Endothelial cell of hepatic sinusoid (primary cell): ENCODE data around the gene ALDH4A1.

Source experiments
- in situ Hi-C: cut with HindIII; loops from 2 replicates; pipeline ENCODE4 v1.10.0; 2017; ENCODE audit warnings: low sequenced_read_pairs

The ALDH4A1 gene, protein sequence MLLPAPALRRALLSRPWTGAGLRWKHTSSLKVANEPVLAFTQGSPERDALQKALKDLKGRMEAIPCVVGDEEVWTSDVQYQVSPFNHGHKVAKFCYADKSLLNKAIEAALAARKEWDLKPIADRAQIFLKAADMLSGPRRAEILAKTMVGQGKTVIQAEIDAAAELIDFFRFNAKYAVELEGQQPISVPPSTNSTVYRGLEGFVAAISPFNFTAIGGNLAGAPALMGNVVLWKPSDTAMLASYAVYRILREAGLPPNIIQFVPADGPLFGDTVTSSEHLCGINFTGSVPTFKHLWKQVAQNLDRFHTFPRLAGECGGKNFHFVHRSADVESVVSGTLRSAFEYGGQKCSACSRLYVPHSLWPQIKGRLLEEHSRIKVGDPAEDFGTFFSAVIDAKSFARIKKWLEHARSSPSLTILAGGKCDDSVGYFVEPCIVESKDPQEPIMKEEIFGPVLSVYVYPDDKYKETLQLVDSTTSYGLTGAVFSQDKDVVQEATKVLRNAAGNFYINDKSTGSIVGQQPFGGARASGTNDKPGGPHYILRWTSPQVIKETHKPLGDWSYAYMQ

DNA sequence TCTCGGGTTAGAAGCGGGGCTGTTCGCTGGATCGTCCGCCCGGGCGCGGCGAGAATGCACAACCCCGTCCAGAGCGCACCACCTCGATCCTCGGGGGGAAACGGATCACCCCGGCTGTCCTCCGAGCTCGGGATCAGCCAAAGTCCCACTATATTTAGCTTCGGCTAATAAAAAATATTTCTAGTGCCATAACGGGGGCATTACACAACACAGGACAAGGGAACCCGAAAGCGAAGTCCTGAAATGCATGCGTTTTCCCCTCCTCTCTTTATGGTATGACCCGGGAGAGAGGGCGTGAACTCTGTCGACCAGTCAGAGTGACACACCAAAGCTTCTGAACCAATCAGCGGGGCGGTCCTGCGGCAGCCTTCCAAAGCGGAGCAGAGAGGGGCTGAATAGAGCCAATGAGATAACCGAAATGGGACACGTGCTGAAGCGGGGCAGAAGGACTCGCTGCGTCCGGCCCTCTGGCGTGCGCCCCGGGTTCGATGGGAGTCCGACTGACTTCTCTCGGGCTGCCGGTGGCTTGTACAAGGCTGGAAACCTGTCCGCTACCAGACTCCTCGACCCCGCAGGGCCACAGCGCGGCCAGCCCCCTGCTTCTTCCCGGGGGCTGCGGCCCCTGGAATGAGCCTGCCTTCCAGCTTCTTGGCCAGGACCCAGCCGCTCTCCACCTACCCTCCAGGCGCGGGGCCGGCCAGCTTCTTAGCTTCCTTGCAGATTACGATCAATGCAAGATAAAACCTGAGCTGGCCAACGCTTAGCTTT lies at the start of gene ALDH4A1:
Gene ALDH4A1, minus strand, starts transcription at position 33 of the 768 bp plus-strand sequence. Its CDS starts 32 bp downstream, at position 1.
- in situ Hi-C loops, result loop anchor here (5.0 kb wide), 2 partner anchors 110 to 180 kb away; no protein-coding TSS in a partner anchor

DNA sequence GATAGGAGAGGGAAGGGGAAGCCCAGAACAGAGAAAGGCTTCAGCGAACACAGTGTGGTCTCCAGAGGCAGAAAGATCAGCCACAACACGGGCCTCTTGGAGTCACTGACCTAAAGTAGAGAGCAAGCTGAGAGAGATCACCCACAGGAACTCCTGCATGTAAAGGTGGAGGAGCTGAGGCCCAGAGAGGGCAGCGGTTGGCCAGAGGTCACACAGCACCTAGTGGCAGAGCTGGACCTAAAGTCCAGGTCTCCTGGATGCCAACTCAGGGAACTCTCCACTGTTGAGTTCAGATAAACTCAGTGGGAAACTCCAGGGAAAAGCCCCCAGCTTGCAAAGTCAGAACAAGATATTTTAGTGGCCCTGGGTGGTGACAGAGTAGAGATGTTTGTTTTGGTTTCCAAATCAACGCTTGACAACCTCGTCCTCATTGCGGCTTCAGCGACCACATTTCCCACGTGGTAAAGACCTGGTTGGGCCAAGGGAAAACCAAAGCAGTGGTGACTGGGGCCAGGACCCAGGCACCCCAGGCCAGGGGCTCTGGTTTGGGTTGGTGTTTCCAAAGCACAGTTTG lies 49.5 kb upstream of the ALDH4A1 start:
- in situ Hi-C loops, result no loop called here

DNA sequence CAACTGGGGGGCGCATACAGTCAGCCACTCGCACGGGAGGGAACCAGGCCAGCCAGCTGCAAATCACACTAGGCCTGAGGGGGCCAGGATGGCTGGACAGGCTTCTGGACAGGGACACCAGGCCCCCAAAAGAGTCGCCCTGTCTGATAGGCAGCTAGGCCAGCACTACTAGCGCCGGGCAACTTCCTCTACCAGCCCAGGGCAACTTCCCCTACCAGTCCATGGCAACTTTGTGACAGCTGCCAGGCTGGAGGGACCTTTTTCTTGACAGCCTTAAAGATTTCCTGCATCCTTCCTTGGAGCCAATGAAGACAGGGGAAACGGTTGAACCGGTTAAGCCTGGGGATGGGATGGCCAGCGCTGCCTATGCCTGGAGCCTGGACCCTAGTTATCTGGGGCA lies 49.1 kb upstream of the ALDH4A1 start:
- in situ Hi-C loops, result no loop called here

DNA sequence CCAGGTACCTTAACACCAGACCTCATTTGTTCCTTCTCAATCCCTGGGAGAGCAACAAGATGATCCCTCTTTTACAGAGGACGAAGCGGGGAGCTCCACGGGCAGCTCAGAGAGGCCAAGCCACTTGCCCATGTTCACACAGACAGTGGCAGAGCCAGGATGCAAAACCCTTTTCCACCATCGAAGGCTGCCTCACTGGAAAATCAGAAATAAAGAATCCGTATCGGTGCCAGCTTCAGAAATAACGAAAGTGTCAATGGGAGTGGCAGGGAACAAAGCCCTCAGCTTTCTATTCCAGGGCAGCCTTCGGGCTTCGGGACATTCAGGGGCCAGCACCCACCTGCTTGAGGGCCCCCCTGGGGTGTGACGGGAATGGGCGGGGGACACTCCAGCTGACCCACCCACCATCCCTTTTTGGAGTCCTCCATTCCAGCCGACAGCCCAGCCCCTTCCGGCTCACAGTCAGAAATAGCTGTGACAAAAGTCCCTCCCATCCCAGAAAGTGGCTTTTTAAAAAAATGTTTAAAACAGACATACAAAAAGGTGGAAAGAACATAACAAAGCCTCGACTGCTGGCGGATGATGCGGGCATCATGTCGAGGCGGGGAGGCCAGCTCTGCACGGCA lies 48.2 kb upstream of the ALDH4A1 start:
- in situ Hi-C loops, result no loop called here

DNA sequence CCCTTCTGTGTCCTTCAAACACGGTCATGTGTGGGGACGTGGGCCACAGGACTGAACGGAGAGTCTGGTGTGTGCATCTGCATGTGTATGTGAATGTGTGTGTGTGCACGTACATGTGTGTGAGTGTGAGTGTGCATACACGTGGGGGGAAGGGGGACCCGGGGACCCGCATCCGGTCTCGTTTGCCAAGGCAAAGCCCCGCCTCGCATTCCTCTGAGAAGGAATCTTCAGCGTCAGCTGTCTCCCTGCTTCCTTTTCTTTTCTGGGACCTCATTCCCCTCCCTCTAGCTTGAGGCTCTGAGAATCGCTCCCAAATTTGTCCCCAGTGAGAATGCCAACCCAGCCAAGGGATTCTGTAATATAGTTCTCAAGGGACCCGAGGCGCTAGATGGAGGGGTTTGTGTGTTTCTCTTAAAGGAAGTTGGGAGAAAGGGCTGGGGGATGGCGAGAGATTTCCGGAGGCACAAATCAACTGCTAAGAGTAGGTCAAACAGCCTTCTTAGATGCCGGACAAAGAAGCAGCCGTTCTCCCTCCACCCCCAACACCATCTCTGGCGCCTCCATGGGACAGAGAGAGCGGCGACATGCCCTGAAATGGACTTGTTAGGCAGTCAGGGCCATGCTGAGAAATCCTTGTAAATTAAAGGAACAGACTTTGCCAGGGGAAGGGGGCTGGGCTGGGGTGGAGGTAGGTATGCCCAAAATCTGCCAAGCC lies 47.5 kb upstream of the ALDH4A1 start:
- in situ Hi-C loops, result no loop called here

DNA sequence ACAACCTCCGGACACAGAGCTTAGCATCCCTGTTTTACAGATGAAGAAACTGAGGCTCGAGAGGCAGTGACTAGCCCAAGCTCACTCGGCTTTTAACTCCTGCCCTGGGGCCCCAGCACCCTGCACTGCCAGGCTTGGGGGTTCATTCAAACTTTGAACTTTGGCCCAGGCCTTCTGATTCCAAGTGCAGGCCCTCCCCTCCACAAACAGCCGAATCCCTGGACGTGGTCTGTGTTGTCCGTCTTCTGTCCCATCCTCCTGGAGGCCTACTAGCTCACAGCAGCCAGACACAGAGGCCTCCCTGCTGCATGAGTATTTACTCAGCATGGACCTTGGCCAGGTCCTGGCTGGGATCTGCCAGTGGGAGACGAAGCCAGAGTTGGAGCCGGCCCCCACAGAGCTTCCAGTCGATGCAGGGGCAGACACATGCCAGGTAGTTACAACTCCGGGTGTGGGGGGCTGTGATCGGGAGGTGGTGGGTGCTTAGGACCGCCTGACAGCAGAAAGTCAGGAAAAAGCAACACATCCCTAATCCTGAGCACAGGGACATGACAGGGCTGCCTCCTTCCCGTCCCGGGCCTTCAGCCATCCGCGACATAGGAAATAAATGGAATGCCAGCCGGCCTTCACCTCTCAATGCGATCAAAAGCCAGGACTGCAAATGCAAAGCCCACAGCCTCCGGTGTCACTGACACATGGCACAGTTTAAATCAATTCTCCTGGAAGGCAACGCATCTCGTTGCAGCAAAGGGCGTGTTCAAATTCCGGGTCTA lies 46.7 kb upstream of the ALDH4A1 start:
- in situ Hi-C loops, result no loop called here

DNA sequence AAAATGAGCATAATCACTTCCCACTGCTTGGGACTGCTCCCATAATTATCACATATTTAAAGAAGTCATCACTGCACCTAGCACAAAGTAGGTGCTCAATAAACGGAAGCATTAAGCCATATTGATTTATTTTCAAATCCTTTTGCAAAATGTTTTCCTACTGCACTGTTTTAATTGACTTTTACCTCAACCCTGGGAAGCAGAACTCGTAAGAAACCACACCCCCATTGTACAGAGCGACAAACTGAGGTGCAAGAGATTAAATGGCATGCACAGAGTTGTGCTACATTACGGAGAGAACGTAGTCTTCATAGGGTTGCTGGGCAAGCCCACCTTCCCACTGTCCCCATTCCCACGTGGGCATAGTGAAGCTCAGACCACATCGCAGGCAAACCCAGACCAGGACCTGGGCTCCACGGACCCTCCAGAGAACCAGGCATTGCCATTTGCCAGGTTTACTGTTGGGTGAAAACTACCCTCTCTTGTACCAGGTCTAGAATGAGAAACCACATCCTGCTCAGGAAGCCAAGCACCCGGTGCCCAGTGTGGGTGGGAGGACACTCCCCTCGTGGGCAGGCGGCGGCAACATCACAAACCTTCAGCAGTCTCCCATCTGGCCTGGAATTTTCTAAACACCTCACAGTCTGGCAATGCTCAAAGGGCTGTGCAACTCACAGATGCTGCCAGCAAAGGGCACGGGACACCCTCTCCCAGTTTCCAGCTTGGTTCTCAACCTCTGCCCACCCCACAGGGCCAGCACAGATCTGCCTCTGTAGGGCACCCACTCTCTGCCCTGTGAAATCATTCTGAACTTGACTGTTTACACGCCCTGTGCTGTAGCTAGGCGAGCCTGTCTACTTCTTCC lies 45.9 kb upstream of the ALDH4A1 start:
- in situ Hi-C loops, result no loop called here

DNA sequence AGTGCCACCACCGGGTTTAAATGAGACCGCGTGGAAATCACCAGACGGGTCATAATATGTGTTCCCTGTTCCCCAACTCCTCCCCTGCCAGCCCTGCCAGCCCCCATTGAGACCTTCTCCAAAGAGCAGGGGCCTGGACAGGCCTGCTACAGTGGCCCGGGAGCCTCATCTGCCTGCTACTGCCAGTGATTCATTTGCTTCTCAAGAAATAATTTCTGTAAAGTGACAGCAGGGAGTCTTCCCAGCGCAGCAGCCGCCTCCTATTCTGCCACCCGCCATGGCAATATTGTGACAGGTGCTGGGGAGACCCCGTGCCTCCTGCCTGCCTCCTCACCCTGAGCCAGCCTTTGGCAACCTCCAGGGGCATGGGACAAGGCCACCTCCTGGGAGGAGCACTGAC lies 45.2 kb upstream of the ALDH4A1 start:
- in situ Hi-C loops, result no loop called here

DNA sequence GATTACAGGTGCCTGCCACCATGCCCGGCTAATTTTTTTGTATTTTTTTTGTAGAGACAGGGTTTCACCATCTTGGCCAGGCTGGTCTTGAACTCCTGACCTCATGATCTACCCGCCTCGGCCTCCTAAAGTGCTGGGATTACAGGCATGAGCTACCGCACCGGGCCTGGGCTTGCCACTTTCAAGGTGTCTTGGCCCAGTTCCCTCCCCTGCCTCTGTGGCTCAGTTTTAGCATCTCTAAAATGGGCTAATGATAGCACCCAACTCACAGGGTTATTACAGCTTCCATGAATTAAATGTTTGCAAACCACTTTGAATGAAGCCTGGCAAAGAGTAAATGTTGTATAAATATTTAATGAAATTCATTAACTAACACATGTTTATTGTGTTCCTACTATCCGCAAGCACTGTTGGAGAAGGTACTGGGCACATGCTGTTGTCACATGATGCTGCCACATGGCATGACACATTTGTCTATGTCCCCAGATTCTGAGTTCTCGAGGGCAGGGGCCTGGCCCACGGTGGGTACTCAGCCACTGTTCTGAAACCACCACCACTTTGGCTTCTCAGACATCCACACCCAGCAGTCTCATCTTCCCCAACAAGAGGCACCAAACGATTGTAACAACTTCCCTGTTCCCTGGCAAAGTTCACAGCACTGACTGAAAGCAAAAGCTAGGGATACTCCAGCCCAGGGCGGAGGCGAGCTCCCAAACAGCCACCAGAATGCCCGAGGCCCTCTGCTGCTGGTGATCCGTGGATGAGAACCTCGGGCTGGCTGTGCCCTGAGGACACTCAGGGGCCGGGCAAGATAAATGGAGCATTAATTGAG lies 44.4 kb upstream of the ALDH4A1 start:
- in situ Hi-C loops, result no loop called here

DNA sequence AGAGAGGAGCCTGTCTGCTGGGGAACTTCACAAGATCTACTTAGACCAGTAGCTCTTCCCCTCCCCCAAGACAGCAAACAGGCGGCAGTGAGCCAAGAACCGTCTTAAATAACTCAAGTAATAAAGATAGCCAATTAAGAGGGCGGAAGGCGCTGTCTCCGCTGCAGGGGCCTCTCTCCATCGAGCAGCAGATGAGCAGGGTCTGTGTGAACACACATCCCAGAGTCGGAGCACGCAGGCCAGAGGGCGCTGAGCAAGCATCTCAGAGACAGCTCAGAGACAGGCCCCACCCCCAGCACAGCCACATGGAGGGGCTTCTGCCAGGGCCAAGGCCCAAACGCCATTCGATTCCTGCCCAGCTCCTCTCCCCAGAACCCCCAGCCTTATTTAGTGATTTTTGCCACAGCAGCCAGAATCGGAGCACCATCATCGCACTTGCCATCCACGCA lies 43.1 kb upstream of the ALDH4A1 start:
- in situ Hi-C loops, result no loop called here

DNA sequence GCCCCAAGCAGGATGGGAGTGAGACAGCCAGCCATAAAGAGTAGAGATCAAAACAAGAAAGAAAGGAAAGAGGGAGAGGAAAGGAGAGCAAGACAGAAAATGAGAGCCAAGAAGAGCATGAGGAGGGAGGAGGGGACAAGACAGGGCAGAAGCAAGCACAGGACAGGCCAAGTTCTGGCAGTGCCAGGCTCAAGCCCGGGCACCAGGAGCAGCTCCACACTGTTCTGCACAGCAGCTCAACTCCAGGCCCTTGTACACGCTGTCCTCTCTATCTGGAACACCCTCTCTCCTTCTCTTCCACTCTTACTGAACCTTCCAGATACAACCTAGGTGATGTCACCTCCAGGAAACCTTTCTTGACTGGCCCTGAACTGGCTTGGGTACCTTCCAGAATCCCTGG lies 42.5 kb upstream of the ALDH4A1 start:
- in situ Hi-C loops, result no loop called here

DNA sequence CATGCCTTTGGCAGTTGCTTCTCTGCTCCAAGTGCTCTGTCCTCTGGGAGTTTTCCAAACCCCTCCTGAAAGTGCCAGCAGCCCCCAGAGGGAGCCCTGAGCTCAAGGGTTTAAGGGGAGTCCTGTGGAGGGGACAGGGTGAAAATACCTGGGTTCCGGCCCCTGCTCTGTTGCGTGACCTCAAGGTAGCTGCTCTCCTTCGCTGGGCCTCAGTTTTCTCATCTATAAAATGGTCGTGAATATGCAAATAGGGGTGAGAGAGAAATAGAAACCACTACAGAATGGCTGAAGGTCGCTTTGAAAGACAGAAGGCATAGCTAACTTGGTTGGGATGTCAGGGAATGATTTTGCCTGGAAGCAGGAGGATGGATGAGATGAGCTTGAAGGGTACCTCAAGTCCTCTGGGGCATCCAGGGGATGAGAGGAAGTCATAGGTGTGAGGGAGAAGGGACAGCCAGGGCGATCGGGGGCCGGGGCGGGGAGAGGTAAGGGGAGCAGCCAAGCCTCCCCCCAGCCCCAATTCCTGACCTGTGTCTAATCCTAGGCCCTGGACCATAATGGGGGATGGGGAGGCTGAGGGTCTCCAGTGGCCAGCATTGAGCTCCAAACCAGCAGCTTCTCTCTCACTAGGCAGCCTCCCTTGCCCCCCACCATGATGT lies 41.7 kb upstream of the ALDH4A1 start:
- in situ Hi-C loops, result no loop called here

DNA sequence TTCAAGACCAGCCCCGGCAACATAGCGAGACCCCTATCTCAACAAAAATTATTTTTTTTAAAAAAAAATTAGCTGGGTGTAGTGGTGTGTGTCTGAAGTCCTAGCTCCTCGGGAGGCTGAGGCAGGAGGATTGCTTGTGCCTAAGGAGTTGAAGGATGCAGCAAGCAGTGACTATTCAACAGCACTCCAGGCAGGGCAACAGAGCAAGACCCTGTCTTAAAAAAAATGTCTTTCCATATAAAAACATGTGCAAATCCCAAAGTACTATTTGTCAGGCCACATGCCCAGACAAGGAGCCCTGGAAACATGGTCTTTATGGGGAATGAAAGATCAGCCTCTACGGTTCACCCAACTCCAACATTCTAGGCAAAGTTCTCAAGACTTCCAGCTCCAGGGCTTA lies 40.8 kb upstream of the ALDH4A1 start:
- in situ Hi-C loops, result no loop called here

DNA sequence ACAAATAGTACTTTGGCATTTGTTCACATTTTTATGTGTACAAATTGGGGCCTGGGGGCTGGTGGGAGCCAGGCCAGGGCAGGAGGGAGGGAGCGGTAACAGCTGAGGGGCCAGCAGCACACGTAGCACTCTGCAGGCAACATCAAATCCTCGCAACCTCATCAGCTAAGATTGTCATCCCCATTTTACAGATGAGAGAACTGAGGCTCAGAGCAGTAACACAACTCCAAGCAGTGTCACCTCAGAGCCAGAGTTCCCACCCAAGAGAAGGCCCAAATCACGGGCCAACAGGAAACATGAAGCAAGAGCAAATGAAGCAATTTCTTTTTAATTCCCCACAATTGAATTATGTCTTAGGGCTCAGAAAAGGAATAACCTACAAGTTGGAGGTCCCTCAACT lies 40.0 kb upstream of the ALDH4A1 start:
- in situ Hi-C loops, result no loop called here

DNA sequence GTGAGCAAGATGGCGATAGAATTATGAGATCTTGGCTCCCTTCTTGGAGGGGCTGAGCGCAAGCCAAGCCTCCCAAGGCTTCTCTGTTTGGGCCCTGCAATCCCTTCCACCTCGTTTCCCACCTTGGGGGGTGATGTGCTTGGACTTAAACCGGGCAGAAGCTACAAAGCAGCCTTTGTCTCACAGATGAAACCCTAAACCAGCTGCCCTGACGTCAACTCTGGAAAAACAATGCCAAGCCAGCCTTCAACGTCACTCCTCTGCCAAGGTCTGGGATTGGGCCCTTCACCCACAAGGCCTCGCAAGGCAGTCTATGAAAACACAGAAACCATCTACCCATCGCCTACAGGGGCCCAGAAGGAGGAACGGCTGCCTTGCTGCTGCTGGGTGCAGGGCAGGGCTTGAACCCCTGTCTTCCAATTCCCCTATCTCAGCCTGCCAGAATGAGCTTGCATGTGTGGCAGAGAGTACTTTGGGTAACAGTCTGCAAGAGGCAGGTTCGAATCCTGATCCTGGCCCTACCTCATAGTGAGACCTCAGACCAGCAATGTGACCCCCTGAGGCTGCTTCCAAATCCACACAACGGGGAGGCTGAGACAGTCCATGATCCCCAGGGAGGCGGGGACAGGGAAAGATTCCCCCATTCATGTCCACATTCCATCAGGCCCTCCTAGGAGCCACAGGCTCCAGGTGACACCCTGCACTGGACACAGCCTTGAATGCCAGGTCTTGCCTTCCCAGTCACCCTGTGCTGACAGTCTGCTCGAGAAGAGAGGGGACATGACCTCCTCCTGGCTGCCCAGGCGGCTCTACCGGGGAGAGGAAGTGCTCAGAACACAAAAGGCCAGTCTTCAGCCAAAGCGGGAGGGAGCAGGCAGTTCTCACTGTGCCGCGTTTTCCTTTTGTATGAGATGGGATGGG lies 39.1 kb upstream of the ALDH4A1 start:
- in situ Hi-C loops, result no loop called here
